K562 (cell line): ENCODE data around the gene RNF227. TPM values are rescaled to one million over a fixed set of nuclear protein-coding genes. Genes with fewer than 3 reads are reported as not detected.

Experiments used
- CBX1 ChIP-seq: sonication (generic); IDR thresholded peaks from 2 replicates; pipeline ENCODE4 v1.6.1; 2016; ENCODE audit warnings: antibody characterized with exemption, low read depth, mild to moderate bottlenecking
- CHD4 ChIP-seq: fragments of 200-600 bp; sonication (generic); IDR thresholded peaks from 3 replicates; pipeline ENCODE4 v1.6.1; 2012; ENCODE audit warnings: low read depth, mild to moderate bottlenecking, mixed read lengths, low read length, inconsistent platforms; ENCODE audit not compliant: insufficient read depth, insufficient replicate concordance, poor library complexity, severe bottlenecking
- CREM ChIP-seq: IDR thresholded peaks from 2 replicates; pipeline ENCODE4 v1.6.1; 2014; ENCODE audit warnings: antibody characterized with exemption, low read depth
- CSDE1 ChIP-seq, 2 experiments: fragments of 450-650 bp; IDR thresholded peaks; 2 replicates each; pipeline ENCODE4 v1.6.1; 2016; ENCODE audit warnings: mild to moderate bottlenecking in 1 of 2
- ELF4 ChIP-seq: fragments of 450-650 bp; formaldehyde crosslinking; IDR thresholded peaks from 2 replicates; pipeline ENCODE4 v1.4.0; 2022; ENCODE audit warnings: missing genetic modification characterization
- EP300 ChIP-seq: IDR thresholded peaks from 2 replicates; pipeline ENCODE4 v1.6.1; 2012; ENCODE audit warnings: low read length, improper control_type of control experiment
- ETS2 ChIP-seq: IDR thresholded peaks from 2 replicates; pipeline ENCODE4 v1.6.1; 2016; ENCODE audit warnings: borderline replicate concordance, missing genetic modification characterization, mild to moderate bottlenecking, moderate library complexity, missing compliant biosample characterization; ENCODE audit not compliant: poor library complexity, severe bottlenecking
- FOXK1 ChIP-seq: sonication (generic); formaldehyde crosslinking; IDR thresholded peaks from 2 replicates; pipeline ENCODE4 v1.8.0; 2022; ENCODE audit warnings: missing genetic modification reagents, mild to moderate bottlenecking, borderline replicate concordance
- GATA2 ChIP-seq: sonication (generic); formaldehyde crosslinking; IDR thresholded peaks from 2 replicates; pipeline ENCODE4 v1.4.0; 2020; ENCODE audit warnings: mild to moderate bottlenecking, missing genetic modification reagents
- HDAC2 ChIP-seq: fragments of 450-650 bp; IDR thresholded peaks from 2 replicates; pipeline ENCODE4 v1.6.1; 2016; ENCODE audit warnings: mild to moderate bottlenecking
- NUFIP1 ChIP-seq: fragments of 450-650 bp; IDR thresholded peaks from 2 replicates; pipeline ENCODE4 v1.6.1; 2018; ENCODE audit not compliant: partially characterized antibody
- PURB ChIP-seq: sonication (generic); formaldehyde crosslinking; IDR thresholded peaks from 2 replicates; pipeline ENCODE4 v1.9.0; 2021; ENCODE audit warnings: low read depth, mild to moderate bottlenecking, missing genetic modification reagents
- RBM17 ChIP-seq: fragments of 200-400 bp; formaldehyde crosslinking; IDR thresholded peaks from 2 replicates; pipeline ENCODE4 v1.6.1; 2017; ENCODE audit warnings: low read depth, mild to moderate bottlenecking, low read length, borderline replicate concordance
- SIN3A ChIP-seq, 2 experiments: fragments of 150-350 bp in 1 of 2; IDR thresholded peaks; 2 replicates each; pipeline ENCODE4 v1.6.1; 2011 to 2016; ENCODE audit warnings: borderline replicate concordance in 2 of 2, low read depth in 2 of 2, low read length in 2 of 2, mild to moderate bottlenecking in 2 of 2, moderate library complexity in 2 of 2; ENCODE audit not compliant: control insufficient read depth in 1 of 2
- SP2 ChIP-seq: IDR thresholded peaks from 2 replicates; pipeline ENCODE4 v1.6.1; 2011; ENCODE audit warnings: mild to moderate bottlenecking, low read depth, low read length, moderate library complexity; ENCODE audit not compliant: poor library complexity, severe bottlenecking; ENCODE audit errors: extremely low read depth
- SRF ChIP-seq, 2 experiments: fragments of 250-450, 450-650 bp in 1 of 2; sonication (Bioruptor Pico) in 1 of 2; sonication (generic) in 1 of 2; formaldehyde crosslinking; IDR thresholded peaks; 2 replicates each; pipeline versions ENCODE4 v1.5.0 to v1.5.1; 2020 to 2022; ENCODE audit warnings: mild to moderate bottlenecking in 1 of 2, missing genetic modification reagents in 1 of 2
- ZFP91 ChIP-seq: sonication (generic); formaldehyde crosslinking; IDR thresholded peaks from 2 replicates; pipeline ENCODE4 v1.8.0; 2022; ENCODE audit warnings: mild to moderate bottlenecking, missing genetic modification reagents
- ZNF12 ChIP-seq: sonication (generic); formaldehyde crosslinking; IDR thresholded peaks from 2 replicates; pipeline ENCODE4 v1.4.0; 2020; ENCODE audit warnings: mild to moderate bottlenecking, missing genetic modification reagents
- ZNF124 ChIP-seq: sonication (generic); formaldehyde crosslinking; IDR thresholded peaks from 2 replicates; pipeline ENCODE4 v1.8.1; 2022; ENCODE audit warnings: missing genetic modification reagents
- ZNF431 ChIP-seq: sonication (generic); formaldehyde crosslinking; IDR thresholded peaks from 2 replicates; pipeline ENCODE4 v1.8.0; 2022; ENCODE audit warnings: mild to moderate bottlenecking, missing genetic modification reagents
- polyA plus RNA-seq, 8 experiments: library from polyadenylated mRNA; depleted of rRNA in 4 of 8; stranded (reverse) in 5 of 8; unstranded in 3 of 8; fragments of >200 nt; fragmentation: Nextera tagmentation in 2 of 8; fragmentation: Illumina TruSeq in 1 of 8; extraction: Ambion mirVana in 2 of 8; extraction: Trizol in 1 of 8; gene quantifications; 2 replicates each; pipeline versions ENCODE4 v1.2.1 to v1.2.3, GENCODE V29; 2011 to 2014; ENCODE audit warnings: inconsistent platforms in 1 of 8, missing spikeins in 1 of 8
- total RNA-seq, 7 experiments: library from RNA; depleted of rRNA in 6 of 7; stranded (reverse); fragments of >200 nt in 6 of 7; fragmentation: Illumina TruSeq in 2 of 7; extraction: Trizol in 2 of 7; gene quantifications; 2 replicates each; pipeline versions ENCODE4 v1.2.1 to v1.2.3, GENCODE V29; 2011 to 2021; ENCODE audit warnings: low replicate concordance in 1 of 7
- TF ChIP-seq, protein P1 (sequence below): fragments of 250-450 bp; sonication (Bioruptor Pico); IDR thresholded peaks from 2 replicates; pipeline ENCODE4 v1.5.1; 2021; ENCODE audit warnings: mild to moderate bottlenecking
- TF ChIP-seq, protein P2 (sequence below): sonication (generic); formaldehyde crosslinking; IDR thresholded peaks from 2 replicates; pipeline ENCODE4 v1.8.0; 2022; ENCODE audit warnings: mild to moderate bottlenecking, missing genetic modification reagents

RNF227 gene
- total and polyA plus RNA-seq, 9 of the 15 experiments (the other 6 are each of a cell fraction or from before 2014, with no cell fraction given) = 1.1 to 6.7 (median 2.3) TPM

DNA sequence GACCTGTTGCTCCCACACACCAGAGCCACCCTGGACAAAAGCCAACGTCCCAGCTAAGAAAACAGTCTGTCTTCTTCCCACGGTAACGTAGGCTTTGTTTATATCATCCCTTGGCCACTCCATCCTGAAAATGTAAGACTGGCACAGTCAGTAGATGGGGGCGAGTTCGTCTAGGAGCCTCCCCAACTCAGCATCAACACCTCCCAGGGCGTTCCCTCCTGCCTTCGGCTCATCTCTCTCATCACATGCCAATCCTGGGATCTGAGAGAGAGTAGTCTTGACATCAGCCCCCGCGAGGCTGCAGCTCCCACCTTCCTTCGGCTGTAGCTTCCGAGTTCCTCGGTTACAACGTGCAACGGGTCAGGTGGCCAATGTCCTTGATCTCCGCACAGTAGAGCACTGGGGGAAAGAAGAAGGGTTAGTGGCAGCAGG lies 894 bp downstream of the RNF227 start (continued):
- TF ChIP-seq, protein P1, sequence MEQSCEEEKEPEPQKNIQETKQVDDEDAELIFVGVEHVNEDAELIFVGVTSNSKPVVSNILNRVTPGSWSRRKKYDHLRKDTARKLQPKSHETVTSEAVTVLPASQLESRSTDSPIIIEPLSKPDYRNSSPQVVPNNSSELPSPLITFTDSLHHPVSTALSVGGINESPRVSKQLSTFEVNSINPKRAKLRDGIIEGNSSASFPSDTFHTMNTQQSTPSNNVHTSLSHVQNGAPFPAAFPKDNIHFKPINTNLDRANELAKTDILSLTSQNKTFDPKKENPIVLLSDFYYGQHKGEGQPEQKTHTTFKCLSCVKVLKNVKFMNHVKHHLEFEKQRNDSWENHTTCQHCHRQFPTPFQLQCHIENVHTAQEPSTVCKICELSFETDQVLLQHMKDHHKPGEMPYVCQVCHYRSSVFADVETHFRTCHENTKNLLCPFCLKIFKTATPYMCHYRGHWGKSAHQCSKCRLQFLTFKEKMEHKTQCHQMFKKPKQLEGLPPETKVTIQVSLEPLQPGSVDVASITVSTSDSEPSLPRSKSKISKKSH (CRISPR knock-in tag) = no peak
- TF ChIP-seq ZNF431 (CRISPR knock-in tag) (no peak), ETS2 (tag) (no peak), GATA2 (CRISPR knock-in tag) (no peak), SRF (CRISPR knock-in tag; IDR thresholded peaks at IDR 0.05) (no peak), HDAC2 (0 out of 2 replicates have a peak, but pooled peaks have one; percentile 16), PURB (no peak), ELF4 (CRISPR knock-in tag) (no peak), NUFIP1 (no peak), ZNF12 (CRISPR knock-in tag) (no peak), ZFP91 (CRISPR knock-in tag) (no peak), CBX1 (no peak), ZNF124 (CRISPR knock-in tag) (no peak), CREM (no peak), CSDE1 (IDR thresholded peaks at IDR 0.05) (no peak), RBM17 (no peak), FOXK1 (CRISPR knock-in tag) (0 out of 2 replicates have a peak, but pooled peaks have one; percentile 50), SP2 (no peak), EP300 (no peak), SIN3A (IDR thresholded peaks at IDR 0.05; ENCODE audit: borderline replicate concordance in 2 of 2, control insufficient read depth in 1 of 2, low read depth in 2 of 2, low read length in 2 of 2) (no peak; a peak in 1 of 4 replicates), CHD4 (no peak)
- TF ChIP-seq, protein P2, sequence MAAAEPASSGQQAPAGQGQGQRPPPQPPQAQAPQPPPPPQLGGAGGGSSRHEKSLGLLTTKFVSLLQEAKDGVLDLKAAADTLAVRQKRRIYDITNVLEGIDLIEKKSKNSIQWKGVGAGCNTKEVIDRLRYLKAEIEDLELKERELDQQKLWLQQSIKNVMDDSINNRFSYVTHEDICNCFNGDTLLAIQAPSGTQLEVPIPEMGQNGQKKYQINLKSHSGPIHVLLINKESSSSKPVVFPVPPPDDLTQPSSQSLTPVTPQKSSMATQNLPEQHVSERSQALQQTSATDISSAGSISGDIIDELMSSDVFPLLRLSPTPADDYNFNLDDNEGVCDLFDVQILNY (CRISPR knock-in tag) = 0 out of 2 replicates have a peak, but pooled peaks have one; percentile 14
